ENCODE results near the gene MIGA1. TPM values are rescaled to one million over a fixed set of nuclear protein-coding genes. Genes with fewer than 3 reads are reported as not detected.

The MIGA1 gene
- total and polyA plus RNA-seq, 9 of the 15 experiments (the other 6 are each of a cell fraction or from before 2014, with no cell fraction given), result 1.6 to 5.1 (median 2.9) TPM

- TF ChIP-seq MBD1 (CRISPR knock-in tag; IDR thresholded peaks at IDR 0.05), result no peak
- no peak for TF ChIP-seq ZNF717 (CRISPR knock-in tag; IDR thresholded peaks at IDR 0.05)
- no peak for TF ChIP-seq POLR2A (conservative IDR thresholded peaks at IDR 0.05)
- no peak for TF ChIP-seq ZBTB40 (IDR thresholded peaks at IDR 0.05)
- no peak for TF ChIP-seq ZBTB40 (CRISPR knock-in tag; IDR thresholded peaks at IDR 0.05)
Observed at GRCh38 chr1:77882411-77882810, 103.0 kb downstream of the MIGA1 start (continued).

Measured in K562 (cell line).